Measurements from ENCODE around the gene SAG. TPM values are rescaled to one million over a fixed set of nuclear protein-coding genes. Genes with fewer than 3 reads are reported as not detected.

Gene SAG

DNA sequence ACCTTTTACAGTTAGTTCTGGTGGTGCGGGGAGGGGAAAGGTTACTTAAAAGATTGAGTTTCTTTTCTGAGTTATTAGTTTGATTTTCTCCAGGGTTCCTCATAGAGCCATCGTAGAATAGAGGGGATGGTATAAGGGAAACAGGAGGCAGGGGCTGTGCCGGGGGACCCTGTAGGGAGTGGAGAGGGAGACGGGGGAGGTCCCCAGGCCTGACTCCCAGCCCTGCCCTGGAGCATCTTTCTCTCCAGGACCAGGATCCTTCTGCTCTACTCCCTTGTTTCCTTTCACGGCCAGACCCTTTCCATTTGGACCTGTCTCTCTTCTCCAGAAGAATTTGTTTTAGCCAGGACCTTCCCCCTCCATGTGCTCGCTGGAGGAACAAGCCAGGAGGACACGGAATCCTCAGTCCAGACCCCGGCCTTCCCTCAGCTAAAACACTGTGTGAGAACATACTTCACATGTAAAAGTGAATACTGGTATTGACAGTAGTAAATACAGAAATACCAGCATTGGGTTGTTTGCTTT lies 82.0 kb downstream of the SAG start:
- Histone ChIP-seq H2AFZ (ENCODE audit: low read depth, low read length) (no peak overlapping the region), H3K36me3 (ENCODE audit: control insufficient read depth in 1 of 2, insufficient read depth in 2 of 2, low read depth in 1 of 2, low read length in 2 of 2) (peaks cover 2 to 4% of the 10 kb centered on the region in 2 experiments), H2BK12ac (ENCODE audit: low read length in 2 of 2) (no peak overlapping the region), H2BK15ac (ENCODE audit: low read depth, poor library complexity, severe bottlenecking) (no peak overlapping the region), H3K18ac (ENCODE audit: low read depth in 1 of 2, low read length in 2 of 2) (no peak overlapping the region), H3K9me3 (ENCODE audit: control insufficient read depth, low read length) (no peaks in the 10 kb centered on the region), H2AK5ac (ENCODE audit: low read length, severe bottlenecking) (peak overlapping the region; percentile 31), H2BK5ac (ENCODE audit: low read depth, low read length, poor library complexity, severe bottlenecking) (no peak overlapping the region), H2BK120ac (ENCODE audit: low read depth, low read length) (no peak overlapping the region), H3K4me2 (ENCODE audit: low read length, poor library complexity, severe bottlenecking) (no peak overlapping the region), H3K9ac (ENCODE audit: low read length) (no peak overlapping the region), H3K4me1 (ENCODE audit: control insufficient read depth, insufficient read depth, low read depth, low read length) (peaks cover 19% of the 10 kb centered on the region), H3K23ac (ENCODE audit: low read length in 2 of 2) (no peak overlapping the region), H4K91ac (ENCODE audit: low read length) (no peak overlapping the region), H3K4ac (ENCODE audit: low read depth in 1 of 2, low read length in 2 of 2) (no peak overlapping the region), H4K8ac (ENCODE audit: low read length) (no peak overlapping the region), H3K27ac (ENCODE audit: low read length, poor library complexity, severe bottlenecking) (no peak overlapping the region), H3K14ac (ENCODE audit: low read length in 2 of 2) (no peak overlapping the region), H3K27me3 (ENCODE audit: control insufficient read depth in 1 of 2, insufficient read depth in 1 of 2, low read length in 2 of 2) (no peaks in the 10 kb centered on the region), H3K79me1 (replicated peaks; ENCODE audit: low read length, poor library complexity, severe bottlenecking) (peaks cover 23% of the 10 kb centered on the region), H3K4me3 (ENCODE audit: insufficient read depth in 1 of 2, low read depth in 1 of 2, low read length in 2 of 2) (no peak overlapping the region)
- WGBS, result 99% methylated on average over 7 of the region's 8 CpGs
- no peak for DNase-seq

DNA sequence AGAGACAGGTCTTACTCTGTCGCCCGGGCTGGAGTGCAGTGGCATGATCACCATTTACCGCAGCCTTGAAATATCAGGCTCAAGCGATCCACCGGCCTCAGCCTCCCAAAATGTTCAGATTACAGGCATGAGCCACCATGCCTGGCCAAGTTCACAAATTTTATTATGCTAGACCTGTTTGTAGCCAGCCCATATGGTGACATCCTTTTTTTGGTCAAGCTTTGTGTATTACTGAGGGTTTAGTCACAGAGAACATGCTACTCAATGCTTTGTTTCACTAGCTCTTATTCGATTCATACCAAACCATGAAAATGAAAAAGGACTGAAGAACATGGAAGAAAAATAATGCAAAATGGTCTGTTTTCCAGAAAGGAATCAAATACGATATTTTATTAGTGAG lies 88.1 kb downstream of the SAG start:
- peaks cover 6% of the 10 kb centered on the region for H3K4me1 ChIP-seq (ENCODE audit: control insufficient read depth, insufficient read depth, low read depth, low read length)
- H3K79me1 ChIP-seq (replicated peaks; ENCODE audit: low read length, poor library complexity, severe bottlenecking), result peaks cover 8% of the 10 kb centered on the region
- H2BK15ac ChIP-seq (ENCODE audit: low read depth, poor library complexity, severe bottlenecking), result no peak overlapping the region
- H2AK5ac ChIP-seq (ENCODE audit: low read length, severe bottlenecking), result no peak overlapping the region
- H3K9ac ChIP-seq (ENCODE audit: low read length), result no peak overlapping the region
- no peak for DNase-seq
- H3K4me2 ChIP-seq (ENCODE audit: low read length, poor library complexity, severe bottlenecking), result no peak overlapping the region
- H3K18ac ChIP-seq (ENCODE audit: low read depth in 1 of 2, low read length in 2 of 2), result no peak overlapping the region
- H3K9me3 ChIP-seq (ENCODE audit: control insufficient read depth, low read length), result no peaks in the 10 kb centered on the region
- no peak overlapping the region for H2BK5ac ChIP-seq (ENCODE audit: low read depth, low read length, poor library complexity, severe bottlenecking)
- H4K91ac ChIP-seq (ENCODE audit: low read length), result no peak overlapping the region
- peaks cover 3 to 8% of the 10 kb centered on the region in 2 experiments for H3K36me3 ChIP-seq (ENCODE audit: control insufficient read depth in 1 of 2, insufficient read depth in 2 of 2, low read depth in 1 of 2, low read length in 2 of 2)
- H3K27me3 ChIP-seq (ENCODE audit: control insufficient read depth in 1 of 2, insufficient read depth in 1 of 2, low read length in 2 of 2), result no peaks in the 10 kb centered on the region
- H3K4ac ChIP-seq (ENCODE audit: low read depth in 1 of 2, low read length in 2 of 2), result no peak overlapping the region
- no peak overlapping the region for H3K23ac ChIP-seq (ENCODE audit: low read length in 2 of 2)
- H2AFZ ChIP-seq (ENCODE audit: low read depth, low read length), result no peak overlapping the region
- no peak overlapping the region for H2BK12ac ChIP-seq (ENCODE audit: low read length in 2 of 2)
- no peak overlapping the region for H2BK120ac ChIP-seq (ENCODE audit: low read depth, low read length)
- WGBS, result 98% methylated on average over 7 of the region's 7 CpGs
- no peak overlapping the region for H4K8ac ChIP-seq (ENCODE audit: low read length)
- H3K27ac ChIP-seq (ENCODE audit: low read length, poor library complexity, severe bottlenecking), result no peak overlapping the region
- no peak overlapping the region for H3K14ac ChIP-seq (ENCODE audit: low read length in 2 of 2)
- H3K4me3 ChIP-seq (ENCODE audit: insufficient read depth in 1 of 2, low read depth in 1 of 2, low read length in 2 of 2), result no peak overlapping the region

Small RNA genes within 50 kb of the gene (small RNA-seq; reads per million reads assigned to genes)
- gene RF00019 (ENCODE audit: low read depth), result not detected
- 642 reads per million, percentile 97 among the genes with 10 or more reads in this experiment for gene SCARNA5 (ENCODE audit: low read depth)
- gene SCARNA6 (ENCODE audit: low read depth), result 199 reads per million, percentile 94 among the genes with 10 or more reads in this experiment

Data from mesenchymal stem cell (in vitro differentiated cells and primary cell).